SK-N-SH (cell line): ENCODE data around the gene KCNK15.

Source experiments
- CHD2 ChIP-seq: fragments of 150-350 bp; IDR thresholded peaks from 2 replicates; pipeline ENCODE4 v1.6.1; 2018; ENCODE audit warnings: low read length; ENCODE audit not compliant: partially characterized antibody
- CTCF ChIP-seq: fragments of 200-600 bp; sonication (generic); IDR thresholded peaks from 2 replicates; pipeline ENCODE4 v1.6.1; 2017; ENCODE audit warnings: antibody characterized with exemption, mild to moderate bottlenecking, moderate library complexity
- FOSL2 ChIP-seq: IDR thresholded peaks from 2 replicates; pipeline ENCODE4 v1.4.0; 2012; ENCODE audit warnings: low read depth, mild to moderate bottlenecking, moderate library complexity, borderline replicate concordance
- FOXJ3 ChIP-seq: sonication (generic); formaldehyde crosslinking; IDR thresholded peaks from 2 replicates; pipeline ENCODE4 v1.5.1; 2020; ENCODE audit warnings: mild to moderate bottlenecking, missing genetic modification reagents
- IRF3 ChIP-seq: fragments of 150-350 bp; IDR thresholded peaks from 2 replicates; pipeline ENCODE4 v1.6.1; 2016; ENCODE audit warnings: mild to moderate bottlenecking, low read depth, low read length
- JUND ChIP-seq: IDR thresholded peaks from 2 replicates; pipeline ENCODE4 v1.4.0; 2012
- POLR2AphosphoS5 ChIP-seq: IDR thresholded peaks from 2 replicates; pipeline ENCODE4 v1.6.1; 2012; ENCODE audit warnings: low read depth, low read length
- RFX5 ChIP-seq: IDR thresholded peaks from 2 replicates; pipeline ENCODE4 v1.6.1; 2012; ENCODE audit warnings: mild to moderate bottlenecking, improper control_type of control experiment, low read length
- TAF1 ChIP-seq: IDR thresholded peaks from 2 replicates; pipeline ENCODE4 v1.6.1; 2012; ENCODE audit warnings: low read depth, mild to moderate bottlenecking, low read length, moderate library complexity, borderline replicate concordance
- TEAD4 ChIP-seq: IDR thresholded peaks from 2 replicates; pipeline ENCODE4 v1.4.0; 2012; ENCODE audit warnings: mild to moderate bottlenecking, borderline replicate concordance; ENCODE audit not compliant: insufficient read depth
- USF2 ChIP-seq: fragments of 150-350 bp; IDR thresholded peaks from 2 replicates; pipeline ENCODE4 v1.6.1; 2017; ENCODE audit warnings: antibody characterized with exemption, low read length, low read depth, borderline replicate concordance

- TF ChIP-seq TAF1 (no peak), IRF3 (no peak), FOSL2 (no peak), CTCF (no peak), FOXJ3 (CRISPR knock-in tag) (no peak), USF2 (no peak), RFX5 (no peak), TEAD4 (no peak), JUND (no peak), CHD2 (no peak), POLR2AphosphoS5 (no peak)
These were observed 31.5 kb upstream of the KCNK15 start for GRCh38 chr20:44714102-44714700.
